Thymus (tissue), 11 donors: ENCODE results near the gene PSPC1. TPM values are rescaled to one million over a fixed set of nuclear protein-coding genes. Genes with fewer than 3 reads are reported as not detected.

Source experiments
- DNase-seq, 9 donors: peaks; one replicate each; pipeline ENCODE4 v3.0.0-alpha.2; 2013; ENCODE audit warnings: low spot score in 9 of 9, low read depth in 6 of 9, missing footprints in 1 of 9
- H3K27ac ChIP-seq, 2 donors: one replicate each; pipeline ENCODE4 v1.5.1; 2013; ENCODE audit warnings: control low read depth in 1 of 2, low read depth in 1 of 2, low read length in 1 of 2, mild to moderate bottlenecking in 1 of 2, moderate library complexity in 1 of 2
- H3K27me3 ChIP-seq, 2 donors: one replicate each; pipeline ENCODE4 v1.5.1; 2013; ENCODE audit warnings: low read length in 1 of 2; ENCODE audit not compliant: control insufficient read depth in 2 of 2, insufficient read depth in 1 of 2
- H3K36me3 ChIP-seq, 2 donors: one replicate each; pipeline ENCODE4 v1.5.1; 2013; ENCODE audit warnings: low read length in 1 of 2, mild to moderate bottlenecking in 1 of 2, moderate library complexity in 1 of 2; ENCODE audit not compliant: control insufficient read depth in 2 of 2, insufficient read depth in 2 of 2
- H3K4me1 ChIP-seq, 2 donors: one replicate each; pipeline ENCODE4 v1.5.1; 2013; ENCODE audit warnings: low read length in 2 of 2; ENCODE audit not compliant: control insufficient read depth in 2 of 2, insufficient read depth in 2 of 2
- H3K4me3 ChIP-seq, 2 donors: one replicate each; pipeline ENCODE4 v1.5.1; 2013; ENCODE audit warnings: low read length in 2 of 2, control low read depth in 1 of 2, mild to moderate bottlenecking in 1 of 2
- H3K9me3 ChIP-seq, 2 donors: one replicate each; pipeline ENCODE4 v1.5.1; 2013; ENCODE audit warnings: low read length in 1 of 2, mild to moderate bottlenecking in 1 of 2; ENCODE audit not compliant: control insufficient read depth in 2 of 2, insufficient read depth in 1 of 2
- WGBS: extraction: QIAGEN DNeasy Blood & Tissue Kit; methylation state at CpG from one replicate; pipeline ENCODE4 v1.1.7; 2013; 5-methylcytosine and 5-hydroxymethylcytosine counted together
- polyA plus RNA-seq: library from polyadenylated mRNA; stranded (reverse); fragments of 200-250 nt; gene quantifications from one replicate; pipeline ENCODE4 v1.2.3, GENCODE V29; 2013
- total RNA-seq: library from RNA; stranded (reverse); fragments of 120-200 nt; gene quantifications from one replicate; pipeline ENCODE4 v1.2.4, GENCODE V29; 2013
- donor health status: healthy.

PSPC1 gene
- total and polyA plus RNA-seq, 2 donors: 64.6 to 71.2 TPM

GRCh38 chr13:19672990-19673389 lies 109.8 kb downstream of the PSPC1 start:
- no peak overlapping the region for H3K4me3 ChIP-seq
- H3K27ac ChIP-seq: no peak overlapping the region
- no peaks in the 10 kb centered on the region for H3K27me3 ChIP-seq
- 79% methylated on average over 5 of the region's 5 CpGs for WGBS
- no peaks in the 10 kb centered on the region for H3K9me3 ChIP-seq
- no peaks in the 10 kb centered on the region for H3K4me1 ChIP-seq
- peaks cover 54 to 81% of the 10 kb centered on the region in 2 donors for H3K36me3 ChIP-seq
- no peak for DNase-seq

GRCh38 chr13:19670147-19670546 lies 112.6 kb downstream of the PSPC1 start:
- WGBS: 78% methylated on average over 3 of the region's 3 CpGs
- DNase-seq: no peak
- Histone ChIP-seq H3K36me3 (peaks cover 69 to 78% of the 10 kb centered on the region in 2 donors), H3K4me3 (no peak overlapping the region), H3K27ac (no peak overlapping the region), H3K9me3 (no peaks in the 10 kb centered on the region), H3K4me1 (no peaks in the 10 kb centered on the region), H3K27me3 (no peaks in the 10 kb centered on the region)

GRCh38 chr13:19668778-19669177 lies 114.0 kb downstream of the PSPC1 start:
- H3K4me3 ChIP-seq: no peak overlapping the region
- WGBS: 98% methylated on average over 9 of the region's 9 CpGs
- no peaks in the 10 kb centered on the region for H3K9me3 ChIP-seq
- H3K4me1 ChIP-seq: no peaks in the 10 kb centered on the region
- DNase-seq: no peak
- no peak overlapping the region for H3K27ac ChIP-seq
- H3K36me3 ChIP-seq: peaks cover 70 to 71% of the 10 kb centered on the region in 2 donors
- no peaks in the 10 kb centered on the region for H3K27me3 ChIP-seq

GRCh38 chr13:19665427-19665859 lies 117.3 kb downstream of the PSPC1 start:
- Histone ChIP-seq H3K9me3 (no peaks in the 10 kb centered on the region), H3K27ac (no peak overlapping the region), H3K4me3 (no peak overlapping the region), H3K4me1 (no peaks in the 10 kb centered on the region), H3K27me3 (no peaks in the 10 kb centered on the region), H3K36me3 (peaks cover 63 to 80% of the 10 kb centered on the region in 2 donors)
- WGBS: 99% methylated on average over 14 of the region's 14 CpGs
- DNase-seq: no peak

- no peaks in the 10 kb centered on the region for H3K4me1 ChIP-seq
- no peaks in the 10 kb centered on the region for H3K27me3 ChIP-seq
- H3K4me3 ChIP-seq: no peak overlapping the region
- no peak for DNase-seq
- H3K9me3 ChIP-seq: no peaks in the 10 kb centered on the region
- WGBS: 93% methylated on average over 14 of the region's 14 CpGs
- no peak overlapping the region for H3K27ac ChIP-seq
- peaks cover 58 to 76% of the 10 kb centered on the region in 2 donors for H3K36me3 ChIP-seq
These were observed 118.1 kb downstream of the PSPC1 start for GRCh38 chr13:19664481-19665230.

GRCh38 chr13:19663416-19663979 lies 119.2 kb downstream of the PSPC1 start:
- no peak overlapping the region for H3K27ac ChIP-seq
- no peaks in the 10 kb centered on the region for H3K9me3 ChIP-seq
- DNase-seq: no peak
- WGBS: 94% methylated on average over 13 of the region's 13 CpGs
- H3K36me3 ChIP-seq: peaks cover 49 to 72% of the 10 kb centered on the region in 2 donors
- no peak overlapping the region for H3K4me3 ChIP-seq
- no peaks in the 10 kb centered on the region for H3K4me1 ChIP-seq
- no peaks in the 10 kb centered on the region for H3K27me3 ChIP-seq

GRCh38 chr13:19661561-19661960 lies 121.2 kb downstream of the PSPC1 start:
- Histone ChIP-seq H3K27ac (no peak overlapping the region), H3K9me3 (no peaks in the 10 kb centered on the region), H3K36me3 (peaks cover 34 to 56% of the 10 kb centered on the region in 2 donors), H3K4me3 (no peak overlapping the region), H3K4me1 (no peaks in the 10 kb centered on the region), H3K27me3 (no peaks in the 10 kb centered on the region)
- DNase-seq: no peak
- 97% methylated on average over 15 of the region's 15 CpGs for WGBS

GRCh38 chr13:19661126-19661525 lies 121.6 kb downstream of the PSPC1 start:
- no peak for DNase-seq
- H3K27me3 ChIP-seq: no peaks in the 10 kb centered on the region
- H3K4me3 ChIP-seq: no peak overlapping the region
- no peak overlapping the region for H3K27ac ChIP-seq
- H3K9me3 ChIP-seq: no peaks in the 10 kb centered on the region
- H3K4me1 ChIP-seq: no peaks in the 10 kb centered on the region
- WGBS: 92% methylated on average over 2 of the region's 2 CpGs
- peaks cover 29 to 51% of the 10 kb centered on the region in 2 donors for H3K36me3 ChIP-seq

- Histone ChIP-seq H3K27me3 (no peaks in the 10 kb centered on the region), H3K27ac (no peak overlapping the region), H3K4me1 (no peaks in the 10 kb centered on the region), H3K36me3 (peaks cover 21 to 43% of the 10 kb centered on the region in 2 donors), H3K4me3 (no peak overlapping the region), H3K9me3 (no peaks in the 10 kb centered on the region)
- no peak for DNase-seq
These were observed 123.9 kb downstream of the PSPC1 start for GRCh38 chr13:19658831-19659230.
